GM12873 (cell line): Measurements from ENCODE around the gene FRMD1.

Source experiments
- TF ChIP-seq, protein P1 (sequence below): IDR thresholded peaks from 2 replicates; pipeline ENCODE4 v1.5.1; 2012; ENCODE audit warnings: low read depth, mild to moderate bottlenecking, moderate library complexity, low read length, control low read depth; ENCODE audit not compliant: insufficient read depth; ENCODE audit errors: missing control alignments

Gene FRMD1

DNA sequence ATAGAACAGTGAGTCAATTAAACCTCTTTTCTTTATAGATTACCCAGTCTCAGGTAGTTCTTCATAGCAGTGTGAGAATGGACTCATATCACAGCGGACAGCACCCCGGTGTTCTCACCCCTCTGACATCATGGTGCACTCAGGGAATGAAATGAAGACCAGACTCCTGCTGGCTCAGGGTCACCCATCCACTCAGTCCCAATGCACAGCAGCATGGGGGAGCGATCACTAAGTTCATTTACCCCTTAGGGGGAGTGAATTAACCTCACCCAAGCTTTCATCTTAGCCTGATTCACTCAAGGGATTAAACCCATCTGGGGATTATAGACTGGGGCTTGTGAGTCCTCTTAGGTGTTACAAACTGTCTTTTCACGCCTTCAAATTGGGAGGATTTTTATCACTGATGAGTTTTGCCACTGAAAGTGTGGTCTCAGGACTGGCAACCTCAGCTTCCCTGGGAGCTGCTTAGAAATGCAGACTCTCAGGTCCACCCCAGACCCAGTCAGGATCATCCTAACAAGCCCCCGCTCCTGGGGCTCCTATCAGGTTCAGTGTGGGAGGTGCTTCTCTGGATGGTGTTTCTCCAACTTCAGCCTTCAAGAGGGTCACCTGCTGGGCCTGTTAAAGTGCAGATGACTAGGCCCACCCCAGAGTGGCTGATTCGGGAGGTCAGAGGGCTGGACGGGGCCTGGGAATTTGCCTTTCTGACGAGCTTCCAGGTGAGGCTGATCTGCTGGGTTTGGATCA lies 44.3 kb upstream of the FRMD1 start:
- TF ChIP-seq, protein P1, sequence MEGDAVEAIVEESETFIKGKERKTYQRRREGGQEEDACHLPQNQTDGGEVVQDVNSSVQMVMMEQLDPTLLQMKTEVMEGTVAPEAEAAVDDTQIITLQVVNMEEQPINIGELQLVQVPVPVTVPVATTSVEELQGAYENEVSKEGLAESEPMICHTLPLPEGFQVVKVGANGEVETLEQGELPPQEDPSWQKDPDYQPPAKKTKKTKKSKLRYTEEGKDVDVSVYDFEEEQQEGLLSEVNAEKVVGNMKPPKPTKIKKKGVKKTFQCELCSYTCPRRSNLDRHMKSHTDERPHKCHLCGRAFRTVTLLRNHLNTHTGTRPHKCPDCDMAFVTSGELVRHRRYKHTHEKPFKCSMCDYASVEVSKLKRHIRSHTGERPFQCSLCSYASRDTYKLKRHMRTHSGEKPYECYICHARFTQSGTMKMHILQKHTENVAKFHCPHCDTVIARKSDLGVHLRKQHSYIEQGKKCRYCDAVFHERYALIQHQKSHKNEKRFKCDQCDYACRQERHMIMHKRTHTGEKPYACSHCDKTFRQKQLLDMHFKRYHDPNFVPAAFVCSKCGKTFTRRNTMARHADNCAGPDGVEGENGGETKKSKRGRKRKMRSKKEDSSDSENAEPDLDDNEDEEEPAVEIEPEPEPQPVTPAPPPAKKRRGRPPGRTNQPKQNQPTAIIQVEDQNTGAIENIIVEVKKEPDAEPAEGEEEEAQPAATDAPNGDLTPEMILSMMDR, result no peak

DNA sequence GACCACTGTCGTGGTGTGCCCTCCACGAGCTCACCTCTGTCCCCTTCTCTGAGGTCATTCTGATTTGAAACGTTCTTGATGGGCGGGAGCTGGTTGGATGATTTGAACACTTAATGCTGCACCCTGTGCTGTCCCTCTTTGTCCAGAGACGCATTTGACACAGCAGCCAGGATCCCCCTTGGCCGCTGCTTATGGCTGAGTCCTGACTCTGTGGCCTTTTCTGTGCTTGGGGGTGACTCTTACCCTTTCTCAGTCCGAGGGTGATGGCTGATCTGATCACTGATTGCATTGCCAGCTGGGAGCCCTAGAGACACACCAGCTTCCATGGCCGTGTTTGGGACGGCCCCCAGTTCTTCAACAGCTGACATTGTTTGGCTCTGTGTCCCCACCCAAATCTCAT lies 43.5 kb upstream of the FRMD1 start:
- TF ChIP-seq, protein P1, result no peak

DNA sequence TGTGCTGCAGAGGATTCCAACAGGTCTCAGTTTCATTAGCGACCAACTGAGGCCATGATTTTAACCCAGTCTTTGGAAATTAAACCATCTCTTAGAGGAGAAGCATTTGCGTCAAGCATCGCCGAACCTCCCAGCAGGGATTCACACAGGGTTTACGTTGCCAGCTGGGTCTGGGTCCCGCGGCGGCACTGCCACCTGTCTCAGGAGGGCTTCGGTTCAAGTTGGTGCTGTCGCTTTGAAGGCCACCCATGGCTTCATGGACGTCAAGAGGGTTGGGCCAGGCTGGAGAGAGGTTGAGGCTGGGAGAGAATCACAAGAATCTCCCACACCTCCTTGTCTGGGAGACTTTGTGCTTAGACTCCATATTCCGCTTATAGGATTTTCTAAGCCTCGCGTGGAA lies 43.0 kb upstream of the FRMD1 start:
- TF ChIP-seq, protein P1, result no peak

DNA sequence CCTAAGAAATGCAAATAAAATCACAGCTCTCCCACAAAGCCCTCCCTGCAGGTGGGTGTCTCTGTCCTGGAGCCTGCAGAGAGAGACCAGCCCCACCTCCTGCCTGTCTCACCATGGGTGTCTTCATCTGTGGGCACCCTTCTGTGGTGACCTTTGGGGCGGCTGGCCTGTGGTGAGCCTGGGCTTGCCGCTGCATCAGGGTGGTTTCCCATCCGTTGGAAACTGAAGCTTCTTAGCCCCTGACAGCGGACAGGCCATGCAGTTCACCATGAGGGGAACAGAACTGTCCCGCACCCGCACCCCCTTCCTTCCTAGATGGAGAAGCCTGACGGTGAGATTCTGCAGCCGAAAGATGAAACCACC lies 42.3 kb upstream of the FRMD1 start:
- TF ChIP-seq, protein P1, result no peak

DNA sequence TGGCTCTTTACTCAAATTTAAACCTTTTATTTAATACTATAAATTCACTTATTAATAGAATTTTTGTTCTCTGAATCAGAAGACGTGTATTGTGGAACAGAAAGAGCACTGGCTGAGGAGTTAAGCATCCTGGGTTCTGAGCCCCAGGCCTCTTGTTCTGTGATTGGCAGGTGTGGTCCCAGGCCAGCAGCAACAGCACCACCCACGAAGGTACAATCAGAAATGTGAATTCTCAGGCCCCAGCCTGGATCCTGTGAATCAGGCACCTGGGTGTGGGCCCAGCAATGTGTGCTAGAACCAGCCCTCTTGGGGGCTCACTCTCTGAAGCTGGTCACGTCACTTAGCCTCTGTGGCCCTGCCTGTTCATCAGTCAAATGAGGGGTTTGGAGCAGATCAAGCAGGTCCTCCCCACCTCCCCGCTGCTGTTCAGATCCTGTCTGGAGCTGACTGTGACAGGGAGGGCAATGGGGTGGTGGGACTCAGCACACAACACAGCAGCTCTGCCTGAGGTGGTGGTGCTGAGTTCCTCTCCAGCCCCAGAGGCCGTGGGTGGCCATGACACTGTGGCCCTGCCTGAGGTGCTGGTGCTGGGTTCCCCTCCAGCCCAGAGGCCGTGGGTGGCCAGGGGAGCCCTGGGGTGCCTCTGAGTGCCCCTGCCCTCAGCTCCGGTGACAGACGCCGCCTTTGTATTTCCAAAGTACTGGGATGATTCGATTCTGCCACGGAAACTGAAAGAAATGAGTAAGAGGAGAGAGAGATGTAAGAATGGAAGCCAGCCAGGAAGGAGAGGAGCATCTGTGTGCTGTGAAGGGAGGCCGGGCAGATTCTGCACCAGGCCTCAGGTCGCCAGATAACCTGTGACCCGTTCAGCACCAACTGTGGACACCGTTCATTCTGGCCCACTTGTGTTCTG lies 41.6 kb upstream of the FRMD1 start:
- TF ChIP-seq, protein P1, result no peak

DNA sequence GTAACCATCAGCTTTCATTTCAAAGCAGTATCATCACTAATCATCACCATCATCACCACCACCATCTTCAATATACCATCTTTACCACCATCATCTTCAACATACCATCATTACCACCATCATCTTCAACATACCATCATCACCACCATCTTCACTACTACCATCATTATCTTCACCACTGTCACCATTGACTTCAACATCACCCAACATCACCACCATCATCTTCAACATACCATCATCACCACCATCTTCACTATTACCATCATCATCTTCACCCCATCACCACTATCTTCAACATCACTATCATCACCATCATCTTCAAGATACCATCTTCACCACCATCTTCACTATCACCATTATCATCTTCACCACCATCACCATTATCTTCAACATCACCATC lies 40.5 kb upstream of the FRMD1 start:
- TF ChIP-seq, protein P1, result no peak

DNA sequence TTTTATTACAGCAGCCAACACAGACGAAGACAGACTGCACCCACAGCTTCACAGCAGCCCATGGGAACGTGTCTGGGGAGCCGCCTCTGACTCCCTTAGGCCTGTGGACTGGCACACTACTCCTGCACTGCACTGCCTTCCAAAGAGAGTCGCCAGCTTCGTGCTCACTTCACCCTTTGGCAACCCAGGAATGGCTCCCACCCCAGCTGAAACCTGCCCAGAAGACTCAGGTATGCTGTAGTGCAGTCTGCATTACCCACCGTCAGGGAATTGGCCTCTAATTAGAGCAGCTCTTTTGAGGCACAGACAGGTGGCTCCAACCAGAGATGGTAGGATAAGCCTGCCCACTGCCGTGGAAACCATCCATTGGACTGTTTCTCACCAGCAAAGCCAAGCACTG lies 39.9 kb upstream of the FRMD1 start:
- TF ChIP-seq, protein P1, result no peak
